ENCODE results near the gene PDILT. TPM values are rescaled to one million over a fixed set of nuclear protein-coding genes. Genes with fewer than 3 reads are reported as not detected.

Gene PDILT
- total RNA-seq, 4 donors from 2014 or later: not detected

DNA sequence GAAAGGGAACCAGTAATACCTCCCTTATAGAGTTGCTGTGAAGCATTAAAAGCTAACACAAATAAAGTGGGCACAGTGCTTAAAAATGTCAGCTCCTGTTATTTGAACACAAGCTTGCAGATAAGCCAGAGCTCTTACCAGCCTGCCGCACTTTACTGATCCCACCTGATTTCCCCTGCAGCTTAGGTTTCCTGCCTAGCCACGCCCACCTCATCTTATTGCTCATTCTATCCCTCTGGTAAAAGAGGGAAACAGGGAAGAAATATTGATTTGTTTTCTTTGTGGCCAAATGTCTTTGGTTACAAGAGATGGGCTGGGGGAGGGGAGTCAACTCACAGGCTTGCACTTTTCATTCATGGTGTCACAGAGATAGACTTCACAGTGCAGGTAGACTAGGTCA, 67.6 kb downstream of the PDILT start:
- no peaks in the 10 kb centered on the region for H3K27me3 ChIP-seq
- no peaks in the 10 kb centered on the region for H3K36me3 ChIP-seq
- TF ChIP-seq POLR2A (IDR thresholded peaks at IDR 0.05): no peak
- TF ChIP-seq, protein P1, sequence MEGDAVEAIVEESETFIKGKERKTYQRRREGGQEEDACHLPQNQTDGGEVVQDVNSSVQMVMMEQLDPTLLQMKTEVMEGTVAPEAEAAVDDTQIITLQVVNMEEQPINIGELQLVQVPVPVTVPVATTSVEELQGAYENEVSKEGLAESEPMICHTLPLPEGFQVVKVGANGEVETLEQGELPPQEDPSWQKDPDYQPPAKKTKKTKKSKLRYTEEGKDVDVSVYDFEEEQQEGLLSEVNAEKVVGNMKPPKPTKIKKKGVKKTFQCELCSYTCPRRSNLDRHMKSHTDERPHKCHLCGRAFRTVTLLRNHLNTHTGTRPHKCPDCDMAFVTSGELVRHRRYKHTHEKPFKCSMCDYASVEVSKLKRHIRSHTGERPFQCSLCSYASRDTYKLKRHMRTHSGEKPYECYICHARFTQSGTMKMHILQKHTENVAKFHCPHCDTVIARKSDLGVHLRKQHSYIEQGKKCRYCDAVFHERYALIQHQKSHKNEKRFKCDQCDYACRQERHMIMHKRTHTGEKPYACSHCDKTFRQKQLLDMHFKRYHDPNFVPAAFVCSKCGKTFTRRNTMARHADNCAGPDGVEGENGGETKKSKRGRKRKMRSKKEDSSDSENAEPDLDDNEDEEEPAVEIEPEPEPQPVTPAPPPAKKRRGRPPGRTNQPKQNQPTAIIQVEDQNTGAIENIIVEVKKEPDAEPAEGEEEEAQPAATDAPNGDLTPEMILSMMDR (IDR thresholded peaks at IDR 0.05): no peak
- H3K4me1 ChIP-seq: no peaks in the 10 kb centered on the region
- DNase-seq: no peak
- no peak overlapping the region for H3K4me3 ChIP-seq (replicated peaks in 1 of 3)
- intact Hi-C loops (cut with DNase I): no loop called here
- H3K9me3 ChIP-seq: no peaks in the 10 kb centered on the region
- H3K27ac ChIP-seq: no peak overlapping the region
- WGBS, 2 donors: 46 to 56% methylated on average over 2 of the region's 2 CpGs

DNA sequence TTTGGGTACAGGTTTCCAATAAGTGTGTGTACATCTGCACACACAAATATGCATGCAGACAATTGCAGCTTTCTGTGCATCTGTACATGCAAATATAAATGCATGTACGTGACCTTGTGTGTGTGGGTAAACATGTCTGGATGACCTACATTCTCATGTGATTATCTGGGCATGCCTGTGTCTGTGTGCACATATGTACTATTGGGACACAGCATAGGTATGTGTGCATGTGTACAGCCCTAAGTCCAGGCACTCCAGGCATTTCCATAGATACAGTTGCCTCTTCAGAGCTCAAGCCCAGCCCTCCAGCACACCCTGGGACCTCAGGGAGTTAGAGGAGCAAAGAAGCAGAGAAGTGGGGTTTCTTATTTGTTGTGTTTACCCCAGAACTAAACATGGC, 70.1 kb downstream of the PDILT start:
- Histone ChIP-seq H3K36me3 (no peaks in the 10 kb centered on the region), H3K27ac (no peak overlapping the region), H3K9me3 (no peaks in the 10 kb centered on the region), H3K27me3 (no peaks in the 10 kb centered on the region), H3K4me1 (no peaks in the 10 kb centered on the region), H3K4me3 (replicated peaks in 1 of 3) (no peak overlapping the region)
- no peak for DNase-seq
- intact Hi-C loops (cut with DNase I): no loop called here
- TF ChIP-seq POLR2A (IDR thresholded peaks at IDR 0.05): no peak
- TF ChIP-seq, protein P1 (IDR thresholded peaks at IDR 0.05): no peak
- 79 to 100% methylated on average over 1 of the region's 1 CpG for WGBS, 2 donors

DNA sequence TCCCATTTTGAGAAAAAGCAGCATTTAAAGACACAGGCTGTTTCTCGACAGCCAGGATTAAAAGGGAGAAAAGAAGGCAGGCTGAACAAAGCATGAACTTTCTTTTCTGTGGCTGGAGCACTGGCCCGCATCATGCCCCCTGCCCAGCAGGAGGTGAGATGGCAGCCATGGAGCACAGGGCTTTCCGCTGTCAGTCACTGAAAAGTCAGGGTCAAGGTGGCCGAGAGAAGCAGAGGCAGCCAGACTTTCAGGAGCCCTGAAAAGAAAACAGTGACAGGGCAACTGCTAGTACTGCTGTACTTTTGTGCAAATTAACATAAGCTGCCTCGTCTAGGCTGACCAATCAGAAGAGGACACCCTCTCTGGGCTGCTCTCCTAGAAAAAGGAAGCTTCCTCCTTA, 71.4 kb downstream of the PDILT start:
- no peaks in the 10 kb centered on the region for H3K9me3 ChIP-seq
- H3K27ac ChIP-seq: no peak overlapping the region
- no peak for TF ChIP-seq POLR2A (IDR thresholded peaks at IDR 0.05)
- TF ChIP-seq, protein P1 (IDR thresholded peaks at IDR 0.05): no peak
- DNase-seq: no peak
- no peaks in the 10 kb centered on the region for H3K27me3 ChIP-seq
- no peaks in the 10 kb centered on the region for H3K36me3 ChIP-seq
- H3K4me1 ChIP-seq: no peaks in the 10 kb centered on the region
- intact Hi-C loops (cut with DNase I): no loop called here
- WGBS, 2 donors: 50 to 52% methylated on average over 5 of the region's 5 CpGs
- H3K4me3 ChIP-seq (replicated peaks in 1 of 3): no peak overlapping the region

DNA sequence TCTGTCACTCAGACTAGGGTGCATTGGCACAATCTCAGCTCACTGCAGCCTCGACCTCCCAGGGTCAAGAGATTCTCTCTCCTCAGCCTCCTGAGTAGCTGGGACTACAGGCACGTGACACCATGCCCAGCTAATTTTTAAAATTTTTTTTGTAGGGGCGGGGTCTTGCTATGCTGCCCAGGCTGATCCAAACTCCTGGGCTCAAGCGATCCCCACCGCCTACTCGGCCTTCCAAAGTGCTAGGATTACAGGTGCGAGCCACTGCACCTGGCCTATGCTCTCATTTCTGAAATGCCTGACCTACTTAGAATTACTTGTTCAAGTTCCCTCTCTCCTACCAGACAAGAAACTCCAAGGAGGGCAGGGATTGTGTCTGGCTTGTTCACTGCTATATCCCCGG, 72.1 kb downstream of the PDILT start:
- Histone ChIP-seq H3K27me3 (no peaks in the 10 kb centered on the region), H3K27ac (no peak overlapping the region), H3K4me1 (no peaks in the 10 kb centered on the region), H3K9me3 (no peaks in the 10 kb centered on the region), H3K36me3 (no peaks in the 10 kb centered on the region), H3K4me3 (replicated peaks in 1 of 3) (no peak overlapping the region)
- intact Hi-C loops (cut with DNase I): no loop called here
- DNase-seq: no peak
- TF ChIP-seq POLR2A (IDR thresholded peaks at IDR 0.05): no peak
- WGBS, 2 donors: 84 to 85% methylated on average over 8 of the region's 8 CpGs

DNA sequence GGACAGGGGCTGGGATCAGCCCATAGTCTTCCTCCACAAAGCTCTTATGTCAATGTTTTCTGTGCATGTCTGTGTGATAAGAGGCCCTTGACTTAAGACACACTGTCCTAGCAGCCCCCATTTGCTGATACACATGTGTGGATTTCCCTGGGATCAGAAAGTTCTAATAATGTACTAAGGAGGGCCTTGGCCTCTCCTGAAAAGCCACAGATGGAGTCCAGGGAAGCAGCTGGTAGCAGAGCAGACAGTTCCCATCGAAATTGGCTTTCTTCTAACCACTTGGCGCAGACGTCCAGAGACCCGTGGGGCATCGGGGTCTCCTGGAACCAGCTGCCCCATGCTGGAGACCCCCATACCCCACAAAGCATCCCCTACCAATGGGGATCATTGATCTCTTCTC, 72.9 kb downstream of the PDILT start:
- no peak overlapping the region for H3K27ac ChIP-seq
- H3K9me3 ChIP-seq: no peaks in the 10 kb centered on the region
- H3K27me3 ChIP-seq: no peaks in the 10 kb centered on the region
- no peak for DNase-seq
- no peak overlapping the region for H3K4me3 ChIP-seq (replicated peaks in 1 of 3)
- no peaks in the 10 kb centered on the region for H3K36me3 ChIP-seq
- no peak for TF ChIP-seq POLR2A (IDR thresholded peaks at IDR 0.05)
- TF ChIP-seq, protein P1 (IDR thresholded peaks at IDR 0.05): no peak
- intact Hi-C loops (cut with DNase I): no loop called here
- H3K4me1 ChIP-seq: no peaks in the 10 kb centered on the region
- 79 to 88% methylated on average over 5 of the region's 5 CpGs for WGBS, 2 donors

Measured in thyroid gland (tissue), 4 donors.